GM23338 (cell line): ENCODE data around the gene NCLN. TPM values are rescaled to one million over a fixed set of nuclear protein-coding genes. Genes with fewer than 3 reads are reported as not detected.

Experiments used
- ATAC-seq: fragments of 200-7000 bp; cut with Tn5 transposase; 3 replicates; pipeline ENCODE4 v1.9.1; 2020
- DNase-seq: peaks from one replicate; pipeline ENCODE4 v3.0.0-alpha.2; 2015; ENCODE audit warnings: low spot score
- H2AFZ ChIP-seq: fragments of 200-600 bp; sonication (generic); 2 replicates; pipeline ENCODE4 v1.8.0; 2016; ENCODE audit warnings: antibody characterized with exemption, mild to moderate bottlenecking, moderate library complexity
- H3F3A ChIP-seq: fragments of 200-600 bp; sonication (generic); replicated peaks from 2 replicates; pipeline ENCODE4 v1.8.0; 2017; ENCODE audit warnings: antibody characterized with exemption, mixed run types, low read depth
- H3K27ac ChIP-seq: fragments of 200-600 bp; sonication (generic); 2 replicates; pipeline ENCODE4 v1.6.1; 2016; ENCODE audit warnings: low read depth
- H3K27me3 ChIP-seq: fragments of 200-600 bp; sonication (generic); 2 replicates; pipeline ENCODE4 v1.8.0; 2016; ENCODE audit warnings: mild to moderate bottlenecking, mixed run types, moderate library complexity; ENCODE audit not compliant: insufficient read depth
- H3K36me3 ChIP-seq: fragments of 200-600 bp; sonication (generic); 2 replicates; pipeline ENCODE4 v1.8.0; 2016; ENCODE audit warnings: mild to moderate bottlenecking; ENCODE audit not compliant: insufficient read depth
- H3K4me1 ChIP-seq: fragments of 200-600 bp; sonication (generic); 2 replicates; pipeline ENCODE4 v1.8.0; 2016; ENCODE audit warnings: mild to moderate bottlenecking, moderate library complexity; ENCODE audit not compliant: insufficient read depth
- H3K4me2 ChIP-seq: fragments of 200-600 bp; sonication (generic); 2 replicates; pipeline ENCODE4 v1.7.1; 2017; ENCODE audit warnings: mixed run types
- H3K4me3 ChIP-seq: fragments of 200-600 bp; sonication (generic); 2 replicates; pipeline ENCODE4 v1.6.1; 2016; ENCODE audit warnings: mixed run types
- H3K79me2 ChIP-seq: fragments of 200-600 bp; sonication (generic); replicated peaks from 2 replicates; pipeline ENCODE4 v1.8.0; 2017; ENCODE audit warnings: mild to moderate bottlenecking; ENCODE audit not compliant: insufficient read depth
- H3K9me2 ChIP-seq: fragments of 200-600 bp; sonication (generic); 2 replicates; pipeline ENCODE4 v1.8.0; 2017; ENCODE audit not compliant: insufficient read depth
- H4K20me1 ChIP-seq: fragments of 200-600 bp; sonication (generic); replicated peaks from 2 replicates; pipeline ENCODE4 v1.8.0; 2017; ENCODE audit warnings: mild to moderate bottlenecking; ENCODE audit not compliant: insufficient read depth
- H3K27ac Mint-ChIP-seq: 2 replicates; pipeline ENCODE4 v1.8.0; 2020; ENCODE audit warnings: inconsistent platforms, mild to moderate bottlenecking, moderate library complexity, mixed read lengths
- H3K27me3 Mint-ChIP-seq: 3 replicates; pipeline ENCODE4 v1.8.0; 2022; ENCODE audit warnings: low read depth, mild to moderate bottlenecking, moderate library complexity, mixed read lengths, inconsistent platforms; ENCODE audit not compliant: insufficient read depth, poor library complexity
- H3K36me3 Mint-ChIP-seq: 3 replicates; pipeline ENCODE4 v1.8.0; 2021; ENCODE audit warnings: low read depth, mild to moderate bottlenecking, inconsistent platforms, moderate library complexity, mixed read lengths
- H3K4me1 Mint-ChIP-seq: 3 replicates; pipeline ENCODE4 v1.8.0; 2020; ENCODE audit warnings: mild to moderate bottlenecking, inconsistent platforms, mixed read lengths
- H3K4me3 Mint-ChIP-seq: 3 replicates; pipeline ENCODE4 v1.8.0; 2021; ENCODE audit warnings: moderate library complexity, mild to moderate bottlenecking, inconsistent platforms, mixed read lengths
- H3K9me3 Mint-ChIP-seq: 3 replicates; pipeline ENCODE4 v1.8.0; 2020; ENCODE audit warnings: moderate library complexity, mild to moderate bottlenecking, inconsistent platforms, mixed read lengths
- CREB1 ChIP-seq: fragments of 250-450 bp; sonication (Bioruptor Pico); IDR thresholded peaks from 2 replicates; pipeline ENCODE4 v1.5.0; 2020; ENCODE audit warnings: low read depth, mild to moderate bottlenecking, moderate library complexity
- EZH2 ChIP-seq: fragments of 200-600 bp; sonication (generic); IDR thresholded peaks from one replicate; pipeline ENCODE4 v1.8.0; 2017; ENCODE audit warnings: antibody characterized with exemption, mild to moderate bottlenecking, low read depth; ENCODE audit not compliant: unreplicated experiment
- EZH2phosphoT487 ChIP-seq: fragments of 200-600 bp; sonication (generic); IDR thresholded peaks from one replicate; pipeline ENCODE4 v1.8.1; 2018; ENCODE audit warnings: antibody characterized with exemption; ENCODE audit not compliant: unreplicated experiment
- JUNB ChIP-seq: IDR thresholded peaks from one replicate; pipeline ENCODE4 v1.6.1; 2016; ENCODE audit warnings: antibody characterized with exemption; ENCODE audit not compliant: unreplicated experiment
- POLR2AphosphoS5 ChIP-seq: IDR thresholded peaks from 2 replicates; pipeline ENCODE4 v1.6.1; 2016; ENCODE audit warnings: antibody characterized with exemption, low read depth
- STAT1 ChIP-seq: IDR thresholded peaks from one replicate; pipeline ENCODE4 v1.6.1; 2016; ENCODE audit warnings: antibody characterized with exemption; ENCODE audit not compliant: unreplicated experiment
- ZNF114 ChIP-seq: fragments of 250-450 bp; sonication (Bioruptor Pico); IDR thresholded peaks from 2 replicates; pipeline ENCODE4 v1.5.0; 2020; ENCODE audit warnings: mild to moderate bottlenecking, moderate library complexity
- ZNF331 ChIP-seq: fragments of 250-450 bp; sonication (Bioruptor Pico); IDR thresholded peaks from 2 replicates; pipeline ENCODE4 v1.5.0; 2020; ENCODE audit warnings: low read depth, mild to moderate bottlenecking, moderate library complexity
- polyA plus RNA-seq: library from polyadenylated mRNA; unstranded; fragments of >200 nt; fragmentation: Nextera tagmentation; extraction: Ambion mirVana; gene quantifications from 2 replicates; pipeline ENCODE4 v1.2.1, GENCODE V29; 2016
- total RNA-seq: library from RNA; depleted of rRNA; stranded (reverse); fragments of >200 nt; shearing (Covaris generic); gene quantifications from 2 replicates; pipeline ENCODE4 v1.2.3, GENCODE V29; 2014
- TF ChIP-seq, protein P1 (sequence below): IDR thresholded peaks from 2 replicates; pipeline ENCODE4 v1.6.1; 2016; ENCODE audit warnings: antibody characterized with exemption
- TF ChIP-seq, protein P2 (sequence below), 2 experiments: fragments of 200-600 bp in 1 of 2; sonication (generic) in 1 of 2; conservative IDR thresholded peaks; 2 replicates each; pipeline versions ENCODE4 v1.5.1 to v1.6.1; 2016 to 2017; ENCODE audit warnings: antibody characterized with exemption in 2 of 2, low read depth in 2 of 2, mild to moderate bottlenecking in 2 of 2, moderate library complexity in 1 of 2
- TF ChIP-seq, protein P3 (sequence below): fragments of 250-450 bp; sonication (Bioruptor Pico); IDR thresholded peaks from 2 replicates; pipeline ENCODE4 v1.5.0; 2020; ENCODE audit warnings: mild to moderate bottlenecking, moderate library complexity
- TF ChIP-seq, protein P4 (sequence below): IDR thresholded peaks from one replicate; pipeline ENCODE4 v1.6.1; 2018; ENCODE audit warnings: antibody characterized with exemption; ENCODE audit not compliant: unreplicated experiment

The NCLN gene
- total and polyA plus RNA-seq, 2 experiments from 2014 or later, result 85.6 to 125 TPM

DNA sequence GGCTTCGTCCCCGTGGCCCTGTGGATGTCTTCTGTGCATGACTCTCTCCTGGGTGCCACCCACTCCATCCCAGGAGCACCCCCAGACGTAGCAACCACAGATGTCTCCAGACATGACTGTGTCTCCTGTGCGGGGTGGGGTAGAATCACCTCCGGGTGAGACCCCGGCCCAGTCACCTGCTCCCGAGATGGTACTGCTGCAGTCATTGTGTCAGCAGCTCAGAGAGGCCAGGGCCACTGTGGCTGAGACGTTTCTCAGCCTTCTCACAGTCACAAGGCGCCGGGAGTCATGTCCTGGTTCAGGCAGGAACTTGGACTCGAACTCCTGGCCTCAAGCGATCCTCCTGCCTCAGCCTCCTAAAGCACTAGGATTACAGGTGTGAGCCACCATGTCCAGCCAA, 16.6 kb downstream of the NCLN start:
- no peaks in the 10 kb centered on the region for H3K9me2 ChIP-seq
- H3K4me3 ChIP-seq, result no peak overlapping the region
- no peaks in the 10 kb centered on the region for H3F3A ChIP-seq
- ATAC-seq, result no peak
- no peaks in the 10 kb centered on the region for H3K79me2 ChIP-seq
- H3K9me3 Mint-ChIP-seq, result no peaks in the 10 kb centered on the region
- no peaks in the 10 kb centered on the region for H3K4me1 ChIP-seq
- no peak overlapping the region for H3K4me3 Mint-ChIP-seq
- H3K27ac ChIP-seq, result no peak overlapping the region
- H3K4me1 Mint-ChIP-seq, result no peaks in the 10 kb centered on the region
- no peak overlapping the region for H2AFZ ChIP-seq
- peaks cover 14% of the 10 kb centered on the region for H3K36me3 Mint-ChIP-seq
- H3K27me3 Mint-ChIP-seq, result peaks cover 9% of the 10 kb centered on the region
- no peak overlapping the region for H3K4me2 ChIP-seq
- no peaks in the 10 kb centered on the region for H3K27me3 ChIP-seq
- no peaks in the 10 kb centered on the region; the same call in 1 of the 2 replicates for H4K20me1 ChIP-seq
- TF ChIP-seq, protein P1, sequence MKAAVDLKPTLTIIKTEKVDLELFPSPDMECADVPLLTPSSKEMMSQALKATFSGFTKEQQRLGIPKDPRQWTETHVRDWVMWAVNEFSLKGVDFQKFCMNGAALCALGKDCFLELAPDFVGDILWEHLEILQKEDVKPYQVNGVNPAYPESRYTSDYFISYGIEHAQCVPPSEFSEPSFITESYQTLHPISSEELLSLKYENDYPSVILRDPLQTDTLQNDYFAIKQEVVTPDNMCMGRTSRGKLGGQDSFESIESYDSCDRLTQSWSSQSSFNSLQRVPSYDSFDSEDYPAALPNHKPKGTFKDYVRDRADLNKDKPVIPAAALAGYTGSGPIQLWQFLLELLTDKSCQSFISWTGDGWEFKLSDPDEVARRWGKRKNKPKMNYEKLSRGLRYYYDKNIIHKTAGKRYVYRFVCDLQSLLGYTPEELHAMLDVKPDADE, result no peak
- TF ChIP-seq ZNF331 (CRISPR knock-in tag), result no peak
- TF ChIP-seq POLR2AphosphoS5, result no peak
- TF ChIP-seq EZH2phosphoT487, result no peak
- no peak for TF ChIP-seq STAT1
- TF ChIP-seq CREB1 (CRISPR knock-in tag), result no peak
- TF ChIP-seq EZH2, result no peak
- TF ChIP-seq, protein P2, sequence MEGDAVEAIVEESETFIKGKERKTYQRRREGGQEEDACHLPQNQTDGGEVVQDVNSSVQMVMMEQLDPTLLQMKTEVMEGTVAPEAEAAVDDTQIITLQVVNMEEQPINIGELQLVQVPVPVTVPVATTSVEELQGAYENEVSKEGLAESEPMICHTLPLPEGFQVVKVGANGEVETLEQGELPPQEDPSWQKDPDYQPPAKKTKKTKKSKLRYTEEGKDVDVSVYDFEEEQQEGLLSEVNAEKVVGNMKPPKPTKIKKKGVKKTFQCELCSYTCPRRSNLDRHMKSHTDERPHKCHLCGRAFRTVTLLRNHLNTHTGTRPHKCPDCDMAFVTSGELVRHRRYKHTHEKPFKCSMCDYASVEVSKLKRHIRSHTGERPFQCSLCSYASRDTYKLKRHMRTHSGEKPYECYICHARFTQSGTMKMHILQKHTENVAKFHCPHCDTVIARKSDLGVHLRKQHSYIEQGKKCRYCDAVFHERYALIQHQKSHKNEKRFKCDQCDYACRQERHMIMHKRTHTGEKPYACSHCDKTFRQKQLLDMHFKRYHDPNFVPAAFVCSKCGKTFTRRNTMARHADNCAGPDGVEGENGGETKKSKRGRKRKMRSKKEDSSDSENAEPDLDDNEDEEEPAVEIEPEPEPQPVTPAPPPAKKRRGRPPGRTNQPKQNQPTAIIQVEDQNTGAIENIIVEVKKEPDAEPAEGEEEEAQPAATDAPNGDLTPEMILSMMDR (conservative IDR thresholded peaks at IDR 0.05; ENCODE audit: low read depth in 2 of 2), result no peak
- TF ChIP-seq, protein P3, sequence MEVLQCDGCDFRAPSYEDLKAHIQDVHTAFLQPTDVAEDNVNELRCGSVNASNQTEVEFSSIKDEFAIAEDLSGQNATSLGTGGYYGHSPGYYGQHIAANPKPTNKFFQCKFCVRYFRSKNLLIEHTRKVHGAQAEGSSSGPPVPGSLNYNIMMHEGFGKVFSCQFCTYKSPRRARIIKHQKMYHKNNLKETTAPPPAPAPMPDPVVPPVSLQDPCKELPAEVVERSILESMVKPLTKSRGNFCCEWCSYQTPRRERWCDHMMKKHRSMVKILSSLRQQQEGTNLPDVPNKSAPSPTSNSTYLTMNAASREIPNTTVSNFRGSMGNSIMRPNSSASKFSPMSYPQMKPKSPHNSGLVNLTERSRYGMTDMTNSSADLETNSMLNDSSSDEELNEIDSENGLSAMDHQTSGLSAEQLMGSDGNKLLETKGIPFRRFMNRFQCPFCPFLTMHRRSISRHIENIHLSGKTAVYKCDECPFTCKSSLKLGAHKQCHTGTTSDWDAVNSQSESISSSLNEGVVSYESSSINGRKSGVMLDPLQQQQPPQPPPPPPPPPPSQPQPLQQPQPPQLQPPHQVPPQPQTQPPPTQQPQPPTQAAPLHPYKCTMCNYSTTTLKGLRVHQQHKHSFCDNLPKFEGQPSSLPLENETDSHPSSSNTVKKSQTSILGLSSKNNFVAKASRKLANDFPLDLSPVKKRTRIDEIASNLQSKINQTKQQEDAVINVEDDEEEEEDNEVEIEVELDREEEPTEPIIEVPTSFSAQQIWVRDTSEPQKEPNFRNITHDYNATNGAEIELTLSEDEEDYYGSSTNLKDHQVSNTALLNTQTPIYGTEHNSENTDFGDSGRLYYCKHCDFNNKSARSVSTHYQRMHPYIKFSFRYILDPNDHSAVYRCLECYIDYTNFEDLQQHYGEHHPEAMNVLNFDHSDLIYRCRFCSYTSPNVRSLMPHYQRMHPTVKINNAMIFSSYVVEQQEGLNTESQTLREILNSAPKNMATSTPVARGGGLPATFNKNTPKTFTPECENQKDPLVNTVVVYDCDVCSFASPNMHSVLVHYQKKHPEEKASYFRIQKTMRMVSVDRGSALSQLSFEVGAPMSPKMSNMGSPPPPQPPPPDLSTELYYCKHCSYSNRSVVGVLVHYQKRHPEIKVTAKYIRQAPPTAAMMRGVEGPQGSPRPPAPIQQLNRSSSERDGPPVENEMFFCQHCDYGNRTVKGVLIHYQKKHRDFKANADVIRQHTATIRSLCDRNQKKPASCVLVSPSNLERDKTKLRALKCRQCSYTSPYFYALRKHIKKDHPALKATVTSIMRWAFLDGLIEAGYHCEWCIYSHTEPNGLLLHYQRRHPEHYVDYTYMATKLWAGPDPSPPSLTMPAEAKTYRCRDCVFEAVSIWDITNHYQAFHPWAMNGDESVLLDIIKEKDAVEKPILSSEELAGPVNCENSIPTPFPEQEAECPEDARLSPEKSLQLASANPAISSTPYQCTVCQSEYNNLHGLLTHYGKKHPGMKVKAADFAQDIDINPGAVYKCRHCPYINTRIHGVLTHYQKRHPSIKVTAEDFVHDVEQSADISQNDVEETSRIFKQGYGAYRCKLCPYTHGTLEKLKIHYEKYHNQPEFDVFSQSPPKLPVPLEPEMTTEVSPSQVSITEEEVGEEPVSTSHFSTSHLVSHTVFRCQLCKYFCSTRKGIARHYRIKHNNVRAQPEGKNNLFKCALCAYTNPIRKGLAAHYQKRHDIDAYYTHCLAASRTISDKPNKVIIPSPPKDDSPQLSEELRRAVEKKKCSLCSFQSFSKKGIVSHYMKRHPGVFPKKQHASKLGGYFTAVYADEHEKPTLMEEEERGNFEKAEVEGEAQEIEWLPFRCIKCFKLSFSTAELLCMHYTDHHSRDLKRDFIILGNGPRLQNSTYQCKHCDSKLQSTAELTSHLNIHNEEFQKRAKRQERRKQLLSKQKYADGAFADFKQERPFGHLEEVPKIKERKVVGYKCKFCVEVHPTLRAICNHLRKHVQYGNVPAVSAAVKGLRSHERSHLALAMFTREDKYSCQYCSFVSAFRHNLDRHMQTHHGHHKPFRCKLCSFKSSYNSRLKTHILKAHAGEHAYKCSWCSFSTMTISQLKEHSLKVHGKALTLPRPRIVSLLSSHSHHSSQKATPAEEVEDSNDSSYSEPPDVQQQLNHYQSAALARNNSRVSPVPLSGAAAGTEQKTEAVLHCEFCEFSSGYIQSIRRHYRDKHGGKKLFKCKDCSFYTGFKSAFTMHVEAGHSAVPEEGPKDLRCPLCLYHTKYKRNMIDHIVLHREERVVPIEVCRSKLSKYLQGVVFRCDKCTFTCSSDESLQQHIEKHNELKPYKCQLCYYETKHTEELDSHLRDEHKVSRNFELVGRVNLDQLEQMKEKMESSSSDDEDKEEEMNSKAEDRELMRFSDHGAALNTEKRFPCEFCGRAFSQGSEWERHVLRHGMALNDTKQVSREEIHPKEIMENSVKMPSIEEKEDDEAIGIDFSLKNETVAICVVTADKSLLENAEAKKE (CRISPR knock-in tag), result no peak
- TF ChIP-seq, protein P4, sequence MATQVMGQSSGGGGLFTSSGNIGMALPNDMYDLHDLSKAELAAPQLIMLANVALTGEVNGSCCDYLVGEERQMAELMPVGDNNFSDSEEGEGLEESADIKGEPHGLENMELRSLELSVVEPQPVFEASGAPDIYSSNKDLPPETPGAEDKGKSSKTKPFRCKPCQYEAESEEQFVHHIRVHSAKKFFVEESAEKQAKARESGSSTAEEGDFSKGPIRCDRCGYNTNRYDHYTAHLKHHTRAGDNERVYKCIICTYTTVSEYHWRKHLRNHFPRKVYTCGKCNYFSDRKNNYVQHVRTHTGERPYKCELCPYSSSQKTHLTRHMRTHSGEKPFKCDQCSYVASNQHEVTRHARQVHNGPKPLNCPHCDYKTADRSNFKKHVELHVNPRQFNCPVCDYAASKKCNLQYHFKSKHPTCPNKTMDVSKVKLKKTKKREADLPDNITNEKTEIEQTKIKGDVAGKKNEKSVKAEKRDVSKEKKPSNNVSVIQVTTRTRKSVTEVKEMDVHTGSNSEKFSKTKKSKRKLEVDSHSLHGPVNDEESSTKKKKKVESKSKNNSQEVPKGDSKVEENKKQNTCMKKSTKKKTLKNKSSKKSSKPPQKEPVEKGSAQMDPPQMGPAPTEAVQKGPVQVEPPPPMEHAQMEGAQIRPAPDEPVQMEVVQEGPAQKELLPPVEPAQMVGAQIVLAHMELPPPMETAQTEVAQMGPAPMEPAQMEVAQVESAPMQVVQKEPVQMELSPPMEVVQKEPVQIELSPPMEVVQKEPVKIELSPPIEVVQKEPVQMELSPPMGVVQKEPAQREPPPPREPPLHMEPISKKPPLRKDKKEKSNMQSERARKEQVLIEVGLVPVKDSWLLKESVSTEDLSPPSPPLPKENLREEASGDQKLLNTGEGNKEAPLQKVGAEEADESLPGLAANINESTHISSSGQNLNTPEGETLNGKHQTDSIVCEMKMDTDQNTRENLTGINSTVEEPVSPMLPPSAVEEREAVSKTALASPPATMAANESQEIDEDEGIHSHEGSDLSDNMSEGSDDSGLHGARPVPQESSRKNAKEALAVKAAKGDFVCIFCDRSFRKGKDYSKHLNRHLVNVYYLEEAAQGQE, result no peak
- TF ChIP-seq ZNF114, result no peak
- TF ChIP-seq JUNB, result no peak
- no peak overlapping the region for H3K27ac Mint-ChIP-seq
- no peak for DNase-seq
- H3K36me3 ChIP-seq, result peaks cover 10% of the 10 kb centered on the region
